Peyer's patch (tissue), 4 donors: ENCODE measurements around the gene VDAC1. TPM values are rescaled to one million over a fixed set of nuclear protein-coding genes. Genes with fewer than 3 reads are reported as not detected.
A peak's percentile ranks its signal among the peaks of the same experiment; 100 is the strongest.

ENCODE experiments used
- DNase-seq, 3 donors: peaks; one replicate each; pipeline ENCODE4 v3.0.0-alpha.2; 2017 to 2019
- H3K27ac ChIP-seq, 4 donors: fragments of 200-600 bp; sonication (generic); one replicate each; pipeline ENCODE4 v1.5.1; 2016 to 2019
- H3K27me3 ChIP-seq, 2 donors: fragments of 200-600 bp; sonication (generic); one replicate each; pipeline ENCODE4 v1.5.1; 2019
- H3K36me3 ChIP-seq, 3 donors: fragments of 200-600 bp; sonication (generic); one replicate each; pipeline ENCODE4 v1.5.1; 2016 to 2019
- H3K4me1 ChIP-seq, 4 donors: fragments of 200-600 bp; sonication (generic); one replicate each; pipeline ENCODE4 v1.5.1; 2016 to 2019
- H3K4me3 ChIP-seq, 4 donors: fragments of 200-600 bp; sonication (generic); 1 replicate in 3 of 4; 2 replicates in 1 of 4; pipeline ENCODE4 v1.5.1; 2016 to 2019; ENCODE audit warnings: mild to moderate bottlenecking in 1 of 4
- H3K9me3 ChIP-seq, 4 donors: fragments of 200-600 bp; sonication (generic); one replicate each; pipeline ENCODE4 v1.5.1; 2016 to 2019; ENCODE audit warnings: mild to moderate bottlenecking in 1 of 4
- POLR2A ChIP-seq, 2 donors: fragments of 450-650 bp; IDR thresholded peaks; one replicate each; pipeline ENCODE4 v1.5.1; 2017; ENCODE audit warnings: antibody characterized with exemption in 2 of 2, mild to moderate bottlenecking in 2 of 2, moderate library complexity in 2 of 2
- total RNA-seq, 4 donors: library from RNA; depleted of rRNA; stranded (reverse); fragments of >200 nt; gene quantifications; one replicate each; pipeline ENCODE4 v1.1.0, GENCODE V29; 2016
- TF ChIP-seq, protein P1 (sequence below), 6 experiments: fragments of 450-650 bp in 4 of 6; fragments of 200-600 bp in 2 of 6; sonication (generic) in 1 of 6; IDR thresholded peaks; one replicate each; pipeline ENCODE4 v1.5.1; 2017 to 2019; ENCODE audit warnings: antibody characterized with exemption in 6 of 6, mild to moderate bottlenecking in 3 of 6, moderate library complexity in 1 of 6

VDAC1 gene
- total RNA-seq, 4 donors from 2014 or later = 120 to 289 (median 181) TPM

DNA sequence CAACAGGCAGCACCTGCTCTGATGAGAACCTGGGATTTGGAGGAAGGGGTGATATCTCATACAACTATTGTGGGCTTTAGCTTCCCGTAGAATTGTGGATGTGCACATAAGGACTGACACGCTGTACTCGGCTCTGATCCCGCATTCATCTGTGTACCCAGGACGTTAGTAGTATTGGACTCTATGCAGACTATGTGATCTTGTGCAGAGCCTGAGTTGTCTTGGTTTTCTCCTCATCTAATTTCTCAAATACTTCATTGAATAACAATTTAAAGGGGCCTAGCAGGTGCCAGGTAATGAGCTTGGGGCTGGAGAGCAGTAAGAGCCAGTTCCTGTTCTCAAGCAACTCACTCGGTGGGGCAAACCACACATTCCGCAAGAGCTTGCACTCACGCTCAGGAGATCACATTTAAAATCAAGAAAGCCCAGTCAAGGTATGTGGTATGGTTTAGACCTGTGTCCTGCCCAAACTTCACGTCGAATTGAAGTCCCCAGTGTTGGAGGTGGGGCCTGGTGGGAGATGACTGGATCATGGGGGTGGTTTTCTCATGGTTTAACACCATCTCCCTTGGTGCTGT, 51.1 kb downstream of the VDAC1 start:
- Histone ChIP-seq H3K9me3 (no peaks in the 10 kb centered on the region), H3K27me3 (no peaks in the 10 kb centered on the region), H3K36me3 (peaks cover 0 to 30% (median 0%) of the 10 kb centered on the region in 3 donors), H3K27ac (peak overlapping the region; percentile 7 to 78 (median 57)), H3K4me1 (peaks cover 0 to 18% (median 0%) of the 10 kb centered on the region in 4 donors), H3K4me3 (no peak overlapping the region)
- no peak for DNase-seq
- TF ChIP-seq POLR2A (IDR thresholded peaks at IDR 0.05) = no peak
- TF ChIP-seq, protein P1, sequence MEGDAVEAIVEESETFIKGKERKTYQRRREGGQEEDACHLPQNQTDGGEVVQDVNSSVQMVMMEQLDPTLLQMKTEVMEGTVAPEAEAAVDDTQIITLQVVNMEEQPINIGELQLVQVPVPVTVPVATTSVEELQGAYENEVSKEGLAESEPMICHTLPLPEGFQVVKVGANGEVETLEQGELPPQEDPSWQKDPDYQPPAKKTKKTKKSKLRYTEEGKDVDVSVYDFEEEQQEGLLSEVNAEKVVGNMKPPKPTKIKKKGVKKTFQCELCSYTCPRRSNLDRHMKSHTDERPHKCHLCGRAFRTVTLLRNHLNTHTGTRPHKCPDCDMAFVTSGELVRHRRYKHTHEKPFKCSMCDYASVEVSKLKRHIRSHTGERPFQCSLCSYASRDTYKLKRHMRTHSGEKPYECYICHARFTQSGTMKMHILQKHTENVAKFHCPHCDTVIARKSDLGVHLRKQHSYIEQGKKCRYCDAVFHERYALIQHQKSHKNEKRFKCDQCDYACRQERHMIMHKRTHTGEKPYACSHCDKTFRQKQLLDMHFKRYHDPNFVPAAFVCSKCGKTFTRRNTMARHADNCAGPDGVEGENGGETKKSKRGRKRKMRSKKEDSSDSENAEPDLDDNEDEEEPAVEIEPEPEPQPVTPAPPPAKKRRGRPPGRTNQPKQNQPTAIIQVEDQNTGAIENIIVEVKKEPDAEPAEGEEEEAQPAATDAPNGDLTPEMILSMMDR (IDR thresholded peaks at IDR 0.05) = no peak

DNA sequence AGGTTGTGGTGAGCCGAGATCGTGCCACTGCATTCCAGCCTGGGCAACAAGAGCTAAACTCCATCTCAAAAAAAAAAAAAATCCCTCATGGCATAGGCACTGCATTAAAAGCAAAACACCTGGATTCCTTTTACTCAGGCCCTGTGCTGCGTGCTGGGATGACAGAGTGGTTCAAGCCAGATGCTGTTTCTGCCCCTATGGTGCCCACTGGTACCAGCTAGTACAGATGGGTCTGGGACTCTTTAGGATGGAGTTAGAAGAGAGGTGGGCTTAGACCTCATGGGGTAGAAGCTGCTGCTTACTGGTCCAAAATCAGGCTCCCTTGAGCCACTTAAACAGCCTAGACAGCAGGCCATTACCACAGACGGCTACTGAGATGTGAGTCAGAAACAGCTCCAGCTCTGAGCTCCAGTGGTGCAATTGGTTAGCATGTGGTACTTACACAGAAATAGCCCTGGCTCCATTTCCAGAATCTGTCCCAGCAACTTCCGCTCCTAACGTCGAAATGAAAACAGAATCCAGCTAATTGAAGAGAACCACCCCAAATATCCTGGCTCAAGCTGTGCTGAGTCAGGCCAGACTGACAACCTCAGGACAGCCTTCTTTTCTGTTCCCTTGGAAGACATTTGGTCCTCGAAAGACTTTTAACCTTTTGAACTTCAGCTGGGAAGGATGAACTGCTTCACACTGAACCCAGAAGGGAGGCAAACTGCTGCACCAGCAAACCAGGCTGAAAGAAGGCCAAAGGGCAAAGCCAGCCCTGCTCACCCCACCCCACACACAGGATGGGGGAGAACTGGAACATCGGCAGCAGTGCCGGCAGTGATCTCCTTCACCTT, 51.8 kb downstream of the VDAC1 start:
- no peak overlapping the region for H3K4me3 ChIP-seq
- H3K27me3 ChIP-seq = no peaks in the 10 kb centered on the region
- TF ChIP-seq POLR2A (IDR thresholded peaks at IDR 0.05) = no peak
- TF ChIP-seq, protein P1 (IDR thresholded peaks at IDR 0.05) = no peak
- no peaks in the 10 kb centered on the region for H3K9me3 ChIP-seq
- H3K27ac ChIP-seq = peak overlapping the region; percentile 7 to 78 (median 57)
- H3K4me1 ChIP-seq = peaks cover 0 to 18% (median 0%) of the 10 kb centered on the region in 4 donors
- H3K36me3 ChIP-seq = peaks cover 0 to 28% (median 0%) of the 10 kb centered on the region in 3 donors
- DNase-seq = peak in 2 of 3 donors; percentile 65 to 74

DNA sequence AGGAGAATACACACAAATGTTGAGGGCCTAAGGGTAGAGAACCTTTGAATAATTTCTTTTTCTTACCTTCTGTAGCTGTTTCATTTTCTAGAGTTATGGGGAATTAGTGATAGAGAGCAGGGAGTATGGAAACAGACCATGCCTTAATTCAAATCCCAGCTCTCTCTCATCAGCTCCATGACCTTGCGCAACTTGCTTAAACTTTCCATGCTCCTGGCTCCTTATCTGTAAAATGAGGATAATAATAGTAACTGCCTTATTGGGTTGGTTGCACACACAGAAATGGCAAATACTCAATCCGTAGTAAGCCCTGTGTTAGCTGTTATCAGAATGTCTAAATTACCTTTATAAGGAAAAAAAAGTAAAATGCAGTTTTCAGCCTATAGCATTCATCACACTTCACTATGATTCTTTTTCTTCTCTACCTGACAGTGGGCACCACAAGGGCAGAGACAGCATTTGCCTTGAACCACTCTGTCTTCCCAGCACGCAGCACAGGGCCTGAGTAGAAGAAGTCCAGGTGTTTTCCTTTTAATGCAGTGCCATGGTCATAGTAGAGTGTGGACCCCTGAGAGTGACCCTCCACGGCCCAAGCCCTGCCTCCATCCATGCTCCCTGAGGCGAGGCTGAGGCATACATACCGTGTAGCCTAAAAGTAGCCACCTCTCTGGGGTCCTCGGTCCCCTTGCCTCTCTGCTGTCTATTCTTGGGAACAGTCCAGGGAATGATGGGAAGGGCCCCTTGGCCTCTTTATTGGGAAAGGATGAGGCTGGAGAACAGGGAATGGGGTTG, 53.8 kb downstream of the VDAC1 start:
- H3K4me1 ChIP-seq = peaks cover 0 to 18% (median 0%) of the 10 kb centered on the region in 4 donors
- no peak overlapping the region for H3K27ac ChIP-seq
- peaks cover 0 to 14% (median 0%) of the 10 kb centered on the region in 3 donors for H3K36me3 ChIP-seq
- no peak overlapping the region for H3K4me3 ChIP-seq
- TF ChIP-seq, protein P1 (IDR thresholded peaks at IDR 0.05) = no peak
- TF ChIP-seq POLR2A (IDR thresholded peaks at IDR 0.05) = no peak
- DNase-seq = no peak
- no peaks in the 10 kb centered on the region for H3K27me3 ChIP-seq
- no peaks in the 10 kb centered on the region for H3K9me3 ChIP-seq

DNA sequence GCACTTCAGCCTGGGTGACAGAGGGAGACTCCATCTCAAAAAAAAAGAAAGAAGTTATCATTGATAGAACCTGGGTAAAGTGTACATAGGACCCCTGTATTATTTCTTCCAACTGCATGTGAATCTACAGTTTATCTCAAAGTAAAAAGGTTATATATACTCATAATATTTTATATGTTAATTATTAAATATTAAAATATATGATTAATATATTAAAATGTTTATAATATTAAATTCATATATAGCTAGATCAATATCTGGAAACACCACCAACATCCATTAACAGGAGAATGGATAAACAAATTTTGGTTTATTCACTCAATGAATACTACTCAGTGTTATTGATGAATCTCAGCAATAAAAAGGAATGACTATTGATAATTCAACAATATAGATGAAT, 56.1 kb downstream of the VDAC1 start:
- H3K9me3 ChIP-seq = no peaks in the 10 kb centered on the region
- H3K27ac ChIP-seq = no peak overlapping the region
- H3K4me1 ChIP-seq = peaks cover 0 to 21% (median 0%) of the 10 kb centered on the region in 4 donors
- DNase-seq = no peak
- no peaks in the 10 kb centered on the region for H3K27me3 ChIP-seq
- no peak for TF ChIP-seq POLR2A (IDR thresholded peaks at IDR 0.05)
- TF ChIP-seq, protein P1 (IDR thresholded peaks at IDR 0.05) = no peak
- no peaks in the 10 kb centered on the region for H3K36me3 ChIP-seq
- no peak overlapping the region for H3K4me3 ChIP-seq

DNA sequence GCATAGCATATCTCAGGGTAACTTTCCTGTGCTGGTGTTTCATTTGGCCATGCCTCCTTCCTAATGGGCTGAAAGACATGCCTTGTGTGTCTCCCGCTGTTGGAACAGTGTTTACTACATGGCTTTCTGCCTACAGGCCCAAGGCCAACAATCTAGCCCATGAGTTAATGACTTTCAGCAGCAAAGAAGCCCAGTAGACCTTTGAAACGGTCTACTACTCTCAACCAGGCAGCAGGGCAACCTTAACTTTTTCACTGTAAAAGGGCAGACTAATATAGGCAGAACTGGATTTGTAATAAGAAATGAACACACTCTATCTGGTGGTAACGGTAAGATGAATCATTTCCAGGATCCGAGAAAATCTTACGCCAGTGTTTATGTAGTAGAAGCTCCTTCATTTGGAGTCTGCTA, 57.3 kb downstream of the VDAC1 start:
- DNase-seq = no peak
- TF ChIP-seq, protein P1 (IDR thresholded peaks at IDR 0.05) = no peak
- no peak for TF ChIP-seq POLR2A (IDR thresholded peaks at IDR 0.05)

More for the DNA sequence above, 57.3 kb downstream of the VDAC1 start:
- H3K4me1 ChIP-seq = peaks cover 0 to 15% (median 0%) of the 10 kb centered on the region in 4 donors
- H3K9me3 ChIP-seq = no peaks in the 10 kb centered on the region
- no peaks in the 10 kb centered on the region for H3K36me3 ChIP-seq
- H3K27me3 ChIP-seq = no peaks in the 10 kb centered on the region
- H3K27ac ChIP-seq = peak overlapping the region in 1 of 4 donors; percentile 15
- no peak overlapping the region for H3K4me3 ChIP-seq
